Fibroblast of mammary gland (primary cell): ENCODE measurements around the gene NCKIPSD.
"Not testable (repeated sequence)": the region's sequence is repeated elsewhere in the genome, so short reads cannot be mapped to it uniquely, and the experiment has no call there.

ENCODE experiments used
- DNase-seq: peaks from one replicate; pipeline ENCODE4 v3.0.0-alpha.2; 2010; ENCODE audit warnings: low read depth
- H3K4me3 ChIP-seq: 2 replicates; pipeline ENCODE4 v1.5.1; 2011; ENCODE audit warnings: low read depth, mild to moderate bottlenecking, low read length, moderate library complexity; ENCODE audit not compliant: control insufficient read depth
- TF ChIP-seq, protein P1 (sequence below): conservative IDR thresholded peaks from 2 replicates; pipeline ENCODE4 v1.5.1; 2011; ENCODE audit warnings: low read depth, low read length, inconsistent platforms; ENCODE audit not compliant: control insufficient read depth, insufficient read depth

The NCKIPSD gene

DNA sequence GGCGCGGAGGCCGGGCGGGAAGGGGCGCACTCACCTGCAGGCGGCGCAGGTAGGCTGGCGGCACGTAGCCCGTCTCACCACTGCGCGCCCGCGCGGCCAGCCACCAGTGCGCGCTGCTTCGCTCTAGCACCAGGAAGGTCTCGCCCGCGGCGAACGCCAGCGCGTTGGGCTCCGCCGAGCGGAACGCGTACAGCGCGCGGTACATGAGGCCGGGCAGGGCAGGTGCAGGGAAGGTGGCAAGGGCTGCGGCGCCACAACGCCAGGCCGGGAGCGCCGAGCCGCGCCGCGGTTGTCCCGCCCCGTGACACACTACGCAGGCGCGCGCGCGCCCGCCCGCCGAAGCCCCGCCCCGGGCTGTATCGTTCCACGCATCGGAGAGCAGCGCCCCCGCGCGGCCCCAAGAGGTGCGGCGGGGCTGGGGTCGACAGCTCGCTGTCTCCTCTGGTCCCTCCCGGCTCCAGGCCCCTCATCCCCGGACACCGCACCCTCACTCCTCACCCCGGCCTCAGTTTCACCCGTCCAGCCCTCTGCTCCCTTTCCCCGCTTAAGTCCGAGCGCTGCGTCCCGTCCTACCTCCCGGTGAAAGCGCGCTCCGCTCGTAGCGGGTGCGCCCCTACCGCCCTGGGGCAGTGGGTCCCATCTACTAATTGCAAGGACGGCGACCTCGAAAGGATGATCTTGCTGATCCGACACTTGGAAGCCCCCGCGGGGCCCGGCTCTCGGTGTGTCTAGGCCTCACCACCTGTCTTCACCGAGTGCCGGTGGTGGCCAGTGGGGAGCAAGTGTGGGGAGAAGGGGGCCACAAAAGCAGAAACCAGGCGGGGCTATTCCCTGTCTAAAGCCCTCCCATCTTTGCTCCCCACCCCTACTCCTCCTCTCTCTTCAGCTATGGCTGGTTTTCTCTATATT lies at the start of gene NCKIPSD:
Gene NCKIPSD, minus strand, starts transcription at position 313 of the 909 bp plus-strand sequence. Its CDS starts 108 bp downstream, at position 205.
- H3K4me3 ChIP-seq = peak within 1 kb of the TSS; percentile 77
- DNase-seq = peak; percentile 72
- TF ChIP-seq, protein P1, sequence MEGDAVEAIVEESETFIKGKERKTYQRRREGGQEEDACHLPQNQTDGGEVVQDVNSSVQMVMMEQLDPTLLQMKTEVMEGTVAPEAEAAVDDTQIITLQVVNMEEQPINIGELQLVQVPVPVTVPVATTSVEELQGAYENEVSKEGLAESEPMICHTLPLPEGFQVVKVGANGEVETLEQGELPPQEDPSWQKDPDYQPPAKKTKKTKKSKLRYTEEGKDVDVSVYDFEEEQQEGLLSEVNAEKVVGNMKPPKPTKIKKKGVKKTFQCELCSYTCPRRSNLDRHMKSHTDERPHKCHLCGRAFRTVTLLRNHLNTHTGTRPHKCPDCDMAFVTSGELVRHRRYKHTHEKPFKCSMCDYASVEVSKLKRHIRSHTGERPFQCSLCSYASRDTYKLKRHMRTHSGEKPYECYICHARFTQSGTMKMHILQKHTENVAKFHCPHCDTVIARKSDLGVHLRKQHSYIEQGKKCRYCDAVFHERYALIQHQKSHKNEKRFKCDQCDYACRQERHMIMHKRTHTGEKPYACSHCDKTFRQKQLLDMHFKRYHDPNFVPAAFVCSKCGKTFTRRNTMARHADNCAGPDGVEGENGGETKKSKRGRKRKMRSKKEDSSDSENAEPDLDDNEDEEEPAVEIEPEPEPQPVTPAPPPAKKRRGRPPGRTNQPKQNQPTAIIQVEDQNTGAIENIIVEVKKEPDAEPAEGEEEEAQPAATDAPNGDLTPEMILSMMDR = peak; percentile 45

DNA sequence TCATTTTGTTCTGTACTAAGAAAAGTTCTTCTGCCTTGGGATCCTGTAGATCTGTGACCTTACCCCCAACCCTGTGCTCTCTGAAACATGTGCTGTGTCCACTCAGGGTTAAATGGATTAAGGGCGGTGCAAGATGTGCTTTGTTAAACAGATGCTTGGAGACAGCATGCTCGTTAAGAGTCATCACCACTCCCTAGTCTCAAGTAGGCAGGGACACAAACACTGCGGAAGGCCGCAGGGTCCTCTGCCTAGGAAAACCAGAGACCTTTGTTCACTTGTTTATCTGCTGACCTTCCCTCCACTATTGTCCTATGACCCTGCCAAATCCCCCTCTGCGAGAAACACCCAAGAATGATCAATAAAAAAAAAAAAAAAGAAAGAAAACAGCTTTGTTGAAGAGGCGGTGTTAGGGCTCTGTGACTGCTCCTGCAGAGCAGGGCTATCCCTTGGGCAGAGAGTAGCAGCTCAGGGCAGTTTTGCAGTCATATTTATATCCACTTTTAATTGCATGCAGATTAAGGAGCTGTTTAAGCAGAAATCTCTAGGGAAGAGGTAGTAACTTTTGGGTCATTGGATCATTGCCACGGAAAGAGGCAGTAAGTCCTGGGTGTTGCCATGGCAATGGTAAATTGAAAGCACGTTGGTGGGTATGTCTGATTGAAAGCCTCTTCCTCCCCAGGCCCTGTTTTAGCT lies 49.5 kb upstream of the NCKIPSD start:
- not testable (repeated sequence) for H3K4me3 ChIP-seq
- DNase-seq = peak; percentile 56

DNA sequence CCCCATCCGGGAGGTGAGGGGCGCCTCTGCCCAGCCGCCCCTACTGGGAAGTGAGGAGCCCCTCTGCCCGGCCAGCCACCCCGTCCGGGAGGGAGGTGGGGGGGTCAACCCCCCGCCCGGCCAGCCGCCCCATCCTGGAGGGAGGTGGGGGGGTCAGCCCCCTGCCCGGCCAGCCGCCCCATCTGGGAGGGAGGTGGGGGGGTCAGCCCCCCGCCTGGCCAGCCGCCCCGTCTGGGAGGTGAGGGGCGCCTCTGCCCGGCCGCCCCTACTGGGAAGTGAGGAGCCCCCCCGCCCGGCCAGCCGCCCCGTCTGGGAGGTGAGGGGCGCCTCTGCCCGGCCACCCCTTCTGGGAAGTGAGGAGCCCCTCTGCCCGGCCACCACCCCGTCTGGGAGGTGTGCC lies 48.8 kb upstream of the NCKIPSD start:
- not testable (repeated sequence) for DNase-seq, H3K4me3 ChIP-seq

DNA sequence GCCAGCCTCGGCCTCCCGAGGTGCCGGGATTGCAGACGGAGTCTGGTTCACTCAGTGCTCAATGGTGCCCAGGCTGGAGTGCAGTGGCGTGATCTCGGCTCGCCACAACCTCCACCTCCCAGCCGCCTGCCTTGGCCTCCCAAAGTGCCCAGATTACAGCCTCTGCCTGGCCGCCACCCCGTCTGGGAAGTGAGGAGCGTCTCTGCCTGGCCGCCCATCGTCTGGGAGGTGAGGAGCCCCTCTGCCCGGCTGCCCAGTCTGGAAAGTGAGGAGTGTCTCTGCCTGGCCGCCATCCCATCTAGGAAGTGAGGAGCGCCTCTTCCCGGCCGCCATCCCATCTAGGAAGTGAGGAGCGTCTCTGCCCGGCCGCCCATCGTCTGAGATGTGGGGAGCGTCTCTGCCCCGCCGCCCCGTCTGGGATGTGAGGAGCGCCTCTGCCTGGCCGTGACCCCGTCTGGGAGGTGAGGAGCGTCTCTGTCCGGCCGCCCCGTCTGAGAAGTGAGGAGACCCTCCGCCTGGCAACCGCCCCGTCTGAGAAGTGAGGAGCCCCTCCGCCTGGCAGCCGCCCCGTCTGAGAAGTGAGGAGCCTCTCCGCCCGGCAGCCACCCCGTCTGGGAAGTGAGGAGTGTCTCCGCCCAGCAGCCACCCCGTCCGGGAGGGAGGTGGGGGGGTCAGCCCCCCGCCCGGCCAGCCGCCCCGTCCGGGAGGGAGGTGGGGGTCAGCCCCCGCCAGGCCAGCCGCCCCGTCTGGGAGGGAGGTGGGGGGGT lies 48.2 kb upstream of the NCKIPSD start:
- not testable (repeated sequence) for DNase-seq, H3K4me3 ChIP-seq

DNA sequence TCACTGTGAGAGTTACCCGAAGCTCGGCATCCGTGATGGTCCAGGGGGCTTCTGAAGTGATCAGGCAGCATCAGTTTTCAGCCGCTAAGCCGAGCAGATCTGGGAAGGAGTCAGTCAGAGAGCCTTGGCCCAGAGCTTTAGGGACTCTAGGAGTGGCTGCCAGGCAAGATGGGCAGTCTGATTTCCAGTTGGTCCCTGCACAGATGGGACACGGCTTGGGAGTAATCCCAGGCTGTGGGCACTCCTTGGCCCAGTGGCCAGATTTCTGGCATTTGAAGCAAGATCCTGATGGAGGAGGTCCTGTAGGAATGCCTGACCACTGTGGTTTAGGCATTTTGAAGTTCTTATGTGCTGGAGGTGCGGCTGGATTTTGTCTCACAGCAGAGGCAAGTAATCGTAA lies 41.8 kb upstream of the NCKIPSD start:
- TF ChIP-seq, protein P1 = no peak
- no peak for DNase-seq
- H3K4me3 ChIP-seq = no peak overlapping the region

DNA sequence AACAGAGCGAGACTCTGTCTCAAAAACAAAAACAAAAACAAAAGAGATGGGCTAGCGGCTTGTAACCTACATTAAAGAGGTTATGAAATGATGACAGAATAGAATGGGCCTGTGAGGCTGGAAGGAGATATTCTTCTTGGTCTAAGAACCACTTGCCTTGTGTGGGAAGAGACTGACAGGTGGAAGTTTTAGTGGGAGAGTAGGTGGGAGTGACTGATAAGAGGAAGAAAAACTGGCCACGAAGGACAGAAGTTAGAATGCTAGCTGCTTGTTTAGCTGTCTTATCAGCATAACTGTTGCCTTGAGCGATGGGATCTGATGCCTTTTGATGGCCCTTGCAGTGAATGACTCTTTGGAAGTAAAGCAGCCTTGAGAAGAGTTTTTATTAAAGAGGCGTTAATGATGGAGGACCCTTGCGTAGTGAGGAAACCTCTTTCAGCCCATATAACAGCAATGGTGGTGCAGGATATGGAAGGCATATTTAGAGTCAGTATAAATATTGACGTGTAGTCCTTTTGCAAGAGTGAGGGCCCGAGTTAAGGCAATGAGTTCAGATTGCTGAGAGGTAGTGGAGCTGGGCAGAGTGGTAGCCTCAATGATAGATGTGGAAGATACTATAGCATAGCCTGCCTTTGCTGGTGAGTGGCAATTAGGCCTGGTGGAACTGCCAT lies 39.6 kb upstream of the NCKIPSD start:
- DNase-seq, H3K4me3 ChIP-seq: not testable (repeated sequence)

DNA sequence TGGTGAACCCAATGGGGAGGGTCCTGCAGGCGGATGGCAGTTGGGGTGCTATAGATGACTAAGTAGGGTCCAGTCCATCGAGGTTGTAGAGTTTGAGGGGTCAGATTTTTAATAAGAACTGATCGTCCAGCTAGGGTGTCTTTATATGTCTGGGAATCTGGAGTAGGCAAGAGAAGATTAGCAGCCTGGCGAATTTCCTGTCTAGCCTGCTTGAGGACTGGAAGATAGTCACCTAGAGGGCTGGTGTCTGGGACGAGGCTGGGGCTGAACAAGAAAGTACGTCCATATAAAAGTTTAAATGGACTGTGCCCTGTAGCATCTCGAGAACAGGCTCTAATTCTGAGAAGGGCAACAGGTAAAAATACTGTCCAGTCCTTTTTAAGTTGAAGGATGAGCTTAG lies 38.0 kb upstream of the NCKIPSD start:
- DNase-seq = no peak
- H3K4me3 ChIP-seq = no peak overlapping the region
- TF ChIP-seq, protein P1 = no peak

DNA sequence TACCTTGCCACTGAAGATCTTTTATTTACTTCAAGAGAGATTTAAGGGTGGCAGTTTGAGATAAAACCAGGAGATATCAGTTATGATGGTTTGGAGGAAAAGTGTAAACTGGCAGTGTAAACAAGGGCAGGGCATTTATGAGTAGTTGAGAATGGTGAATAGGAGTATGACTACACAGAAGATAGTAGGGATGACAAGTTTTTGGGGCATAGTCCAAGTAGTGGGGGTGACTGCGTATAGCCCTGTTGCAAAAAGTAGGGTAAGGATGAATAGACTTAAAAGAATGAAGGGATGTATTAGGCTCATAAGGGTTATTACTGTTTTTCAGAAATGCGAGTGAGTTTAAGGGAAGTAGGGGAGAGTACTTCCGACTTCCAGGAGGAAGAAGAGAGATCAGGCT lies 37.6 kb upstream of the NCKIPSD start:
- peak; percentile 45 for DNase-seq
- not testable (repeated sequence) for H3K4me3 ChIP-seq
